DND-41 (cell line): ENCODE results near the gene MSI2.

Experiments used
- CTCF ChIP-seq: IDR thresholded peaks from 2 replicates; pipeline ENCODE4 v1.5.1; 2012; ENCODE audit warnings: borderline replicate concordance, low read length, moderate library complexity, mild to moderate bottlenecking; ENCODE audit not compliant: poor library complexity, severe bottlenecking; ENCODE audit errors: extremely low read depth
- EZH2 ChIP-seq: IDR thresholded peaks from 3 replicates; pipeline ENCODE4 v1.6.1; 2012; ENCODE audit warnings: borderline replicate concordance, low read depth, mild to moderate bottlenecking, moderate library complexity, low read length, inconsistent platforms; ENCODE audit not compliant: severe bottlenecking

GRCh38 chr17:57396511-57396921 lies 140.2 kb downstream of the MSI2 start:
- TF ChIP-seq EZH2 = no peak
- no peak for TF ChIP-seq CTCF
